CD4-positive, CD25-positive, alpha-beta regulatory T cell (primary cell): ENCODE results near the gene IDH2. TPM values are rescaled to one million over a fixed set of nuclear protein-coding genes. Genes with fewer than 3 reads are reported as not detected.

Source experiments
- ATAC-seq, 2 donors: fragments of 150-1000 bp; cut with Tn5 transposase; one replicate each; pipeline ENCODE4 v1.10.0; 2021; ENCODE audit warnings: low read depth in 2 of 2, moderate number of reproducible peaks in 2 of 2, moderate library complexity in 1 of 2
- DNase-seq, 3 donors: peaks; one replicate each; pipeline versions ENCODE4 v3.0.0 to v3.0.0-alpha.2; 2012 to 2022; ENCODE audit warnings: mixed read lengths in 1 of 3
- H3K27ac ChIP-seq: one replicate; pipeline ENCODE4 v1.7.0; 2013; ENCODE audit warnings: mild to moderate bottlenecking, low read length; ENCODE audit not compliant: insufficient read depth, poor library complexity, severe bottlenecking
- H3K27me3 ChIP-seq: one replicate; pipeline ENCODE4 v1.7.0; 2013; ENCODE audit warnings: low read length; ENCODE audit not compliant: control insufficient read depth, insufficient read depth
- H3K36me3 ChIP-seq: one replicate; pipeline ENCODE4 v1.7.0; 2013; ENCODE audit warnings: mild to moderate bottlenecking, low read length, moderate library complexity; ENCODE audit not compliant: control insufficient read depth, insufficient read depth
- H3K4me1 ChIP-seq: 2 replicates; pipeline ENCODE4 v1.7.0; 2013; ENCODE audit warnings: mild to moderate bottlenecking, low read length; ENCODE audit not compliant: insufficient read depth, control insufficient read depth, poor library complexity, severe bottlenecking
- H3K4me3 ChIP-seq: one replicate; pipeline ENCODE4 v1.7.0; 2013; ENCODE audit warnings: low read depth, mild to moderate bottlenecking, low read length, moderate library complexity
- H3K9me3 ChIP-seq, 2 experiments: 1 replicate in 1 of 2; 2 replicates in 1 of 2; pipeline ENCODE4 v1.7.0; 2013; ENCODE audit warnings: low read length in 2 of 2, mild to moderate bottlenecking in 1 of 2, moderate library complexity in 1 of 2; ENCODE audit not compliant: control insufficient read depth in 2 of 2
- H3K27ac Mint-ChIP-seq, 3 donors: one replicate each; pipeline ENCODE4 v1.8.0; 2020 to 2022; ENCODE audit warnings: mild to moderate bottlenecking in 3 of 3, mixed read lengths in 3 of 3, moderate library complexity in 2 of 3
- H3K27me3 Mint-ChIP-seq: one replicate; pipeline ENCODE4 v1.8.0; 2022; ENCODE audit warnings: mild to moderate bottlenecking, mixed read lengths
- H3K36me3 Mint-ChIP-seq: one replicate; pipeline ENCODE4 v1.8.0; 2020; ENCODE audit warnings: mixed read lengths
- H3K4me1 Mint-ChIP-seq, 4 donors: one replicate each; pipeline ENCODE4 v1.8.0; 2020 to 2022; ENCODE audit warnings: mixed read lengths in 4 of 4, mild to moderate bottlenecking in 1 of 4
- H3K4me3 Mint-ChIP-seq, 4 donors: one replicate each; pipeline ENCODE4 v1.8.0; 2020 to 2022; ENCODE audit warnings: mild to moderate bottlenecking in 4 of 4, mixed read lengths in 4 of 4, moderate library complexity in 3 of 4
- H3K9me3 Mint-ChIP-seq, 7 donors: one replicate each; pipeline ENCODE4 v1.8.0; 2020 to 2022; ENCODE audit warnings: mixed read lengths in 7 of 7, mild to moderate bottlenecking in 3 of 7, moderate library complexity in 2 of 7
- polyA plus RNA-seq, 4 donors: library from polyadenylated mRNA; unstranded; fragments of 300-500 nt; fragmentation: Illumina TruSeq; gene quantifications; one replicate each; pipeline ENCODE4 v1.2.3, GENCODE V29; 2021
- total RNA-seq: library from RNA; stranded (reverse); gene quantifications from one replicate; pipeline ENCODE4 v1.2.3, GENCODE V29; 2022

The IDH2 gene
- total and polyA plus RNA-seq, 5 donors from 2014 or later: 60.8 to 123 (median 91.0) TPM

- Histone ChIP-seq H3K4me1 (no peaks in the 10 kb centered on the region), H3K27ac (no peak overlapping the region), H3K36me3 (no peaks in the 10 kb centered on the region), H3K9me3 (no peaks in the 10 kb centered on the region), H3K4me3 (no peak overlapping the region), H3K27me3 (no peaks in the 10 kb centered on the region)
- no peak for ATAC-seq
- no peak for DNase-seq
- H3K4me3 Mint-ChIP-seq: no peak overlapping the region
- peaks cover 27% of the 10 kb centered on the region for H3K27me3 Mint-ChIP-seq
- no peaks in the 10 kb centered on the region for H3K4me1 Mint-ChIP-seq
- H3K9me3 Mint-ChIP-seq: peaks cover 0 to 1% (median 0%) of the 10 kb centered on the region in 7 donors
- no peaks in the 10 kb centered on the region for H3K36me3 Mint-ChIP-seq
- H3K27ac Mint-ChIP-seq: no peak overlapping the region
These were observed 24.5 kb upstream of the IDH2 start for GRCh38 chr15:90126596-90127435.

GRCh38 chr15:90126022-90126421 is 23.8 kb upstream of the IDH2 start:
- H3K4me1 ChIP-seq: no peaks in the 10 kb centered on the region
- peak overlapping the region in 1 of 3 donors; percentile 72 for H3K27ac Mint-ChIP-seq
- no peaks in the 10 kb centered on the region for H3K4me1 Mint-ChIP-seq
- H3K4me3 ChIP-seq: no peak overlapping the region
- ATAC-seq (no peak), DNase-seq (no peak)
- no peaks in the 10 kb centered on the region for H3K36me3 Mint-ChIP-seq
- H3K27me3 ChIP-seq: no peaks in the 10 kb centered on the region
- no peaks in the 10 kb centered on the region for H3K36me3 ChIP-seq
- H3K9me3 Mint-ChIP-seq: peaks cover 0 to 1% (median 0%) of the 10 kb centered on the region in 7 donors
- peaks cover 27% of the 10 kb centered on the region for H3K27me3 Mint-ChIP-seq
- no peak overlapping the region for H3K27ac ChIP-seq
- H3K9me3 ChIP-seq: no peaks in the 10 kb centered on the region
- H3K4me3 Mint-ChIP-seq: no peak overlapping the region

- no peaks in the 10 kb centered on the region for H3K4me1 Mint-ChIP-seq
- no peak overlapping the region for H3K4me3 ChIP-seq
- H3K27me3 ChIP-seq: no peaks in the 10 kb centered on the region
- no peaks in the 10 kb centered on the region for H3K36me3 Mint-ChIP-seq
- H3K9me3 Mint-ChIP-seq: peaks cover 0 to 1% (median 0%) of the 10 kb centered on the region in 7 donors
- ATAC-seq: no peak
- H3K9me3 ChIP-seq: no peaks in the 10 kb centered on the region
- no peak overlapping the region for H3K27ac ChIP-seq
- no peaks in the 10 kb centered on the region for H3K36me3 ChIP-seq
- H3K4me1 ChIP-seq: no peaks in the 10 kb centered on the region
- no peak overlapping the region for H3K4me3 Mint-ChIP-seq
- H3K27ac Mint-ChIP-seq: no peak overlapping the region
- no peak for DNase-seq
- peaks cover 32% of the 10 kb centered on the region for H3K27me3 Mint-ChIP-seq
These were observed 22.2 kb upstream of the IDH2 start for GRCh38 chr15:90124507-90124906.

- H3K9me3 ChIP-seq: no peaks in the 10 kb centered on the region
- H3K36me3 ChIP-seq: no peaks in the 10 kb centered on the region
- H3K4me1 ChIP-seq: no peaks in the 10 kb centered on the region
- H3K4me1 Mint-ChIP-seq: peaks cover 0 to 3% (median 0%) of the 10 kb centered on the region in 4 donors
- no peaks in the 10 kb centered on the region for H3K36me3 Mint-ChIP-seq
- peaks cover 26% of the 10 kb centered on the region for H3K27me3 Mint-ChIP-seq
- H3K4me3 Mint-ChIP-seq: no peak overlapping the region
- ATAC-seq (no peak), DNase-seq (no peak)
- no peaks in the 10 kb centered on the region for H3K27me3 ChIP-seq
- no peak overlapping the region for H3K4me3 ChIP-seq
- H3K9me3 Mint-ChIP-seq: peaks cover 0 to 5% (median 3%) of the 10 kb centered on the region in 7 donors
- no peak overlapping the region for H3K27ac Mint-ChIP-seq
- H3K27ac ChIP-seq: no peak overlapping the region
These were observed 18.8 kb upstream of the IDH2 start for GRCh38 chr15:90121086-90121485.

GRCh38 chr15:90119367-90119766 is 17.1 kb upstream of the IDH2 start:
- Histone ChIP-seq H3K36me3 (no peaks in the 10 kb centered on the region), H3K4me1 (no peaks in the 10 kb centered on the region), H3K9me3 (peaks cover 4 to 8% of the 10 kb centered on the region in 2 experiments), H3K27ac (no peak overlapping the region), H3K27me3 (no peaks in the 10 kb centered on the region), H3K4me3 (no peak overlapping the region)
- peaks cover 0 to 3% (median 2%) of the 10 kb centered on the region in 4 donors for H3K4me1 Mint-ChIP-seq
- DNase-seq (no peak), ATAC-seq (no peak)
- no peak overlapping the region for H3K27ac Mint-ChIP-seq
- peaks cover 4% of the 10 kb centered on the region for H3K36me3 Mint-ChIP-seq
- H3K9me3 Mint-ChIP-seq: peaks cover 1 to 8% (median 4%) of the 10 kb centered on the region in 7 donors
- H3K27me3 Mint-ChIP-seq: peaks cover 20% of the 10 kb centered on the region
- no peak overlapping the region for H3K4me3 Mint-ChIP-seq

- Histone ChIP-seq H3K27ac (no peak overlapping the region), H3K27me3 (no peaks in the 10 kb centered on the region), H3K4me1 (no peaks in the 10 kb centered on the region), H3K4me3 (no peak overlapping the region), H3K36me3 (no peaks in the 10 kb centered on the region), H3K9me3 (peaks cover 7 to 14% of the 10 kb centered on the region in 2 experiments)
- peaks cover 23% of the 10 kb centered on the region for H3K27me3 Mint-ChIP-seq
- DNase-seq (no peak), ATAC-seq (no peak)
- H3K27ac Mint-ChIP-seq: no peak overlapping the region
- no peak overlapping the region for H3K4me3 Mint-ChIP-seq
- H3K36me3 Mint-ChIP-seq: peaks cover 5% of the 10 kb centered on the region
- H3K4me1 Mint-ChIP-seq: peaks cover 0 to 6% (median 2%) of the 10 kb centered on the region in 4 donors
- peaks cover 3 to 16% (median 5%) of the 10 kb centered on the region in 7 donors for H3K9me3 Mint-ChIP-seq
These were observed 13.5 kb upstream of the IDH2 start for GRCh38 chr15:90115783-90116182.

GRCh38 chr15:90114451-90114901 is 12.2 kb upstream of the IDH2 start:
- no peaks in the 10 kb centered on the region for H3K27me3 ChIP-seq
- H3K9me3 ChIP-seq: peaks cover 7 to 14% of the 10 kb centered on the region in 2 experiments
- H3K4me1 ChIP-seq: no peaks in the 10 kb centered on the region
- Mint-ChIP-seq H3K4me3 (no peak overlapping the region), H3K27ac (peak overlapping the region in 1 of 3 donors; percentile 18), H3K36me3 (peaks cover 5% of the 10 kb centered on the region), H3K4me1 (peaks cover 0 to 6% (median 2%) of the 10 kb centered on the region in 4 donors), H3K9me3 (peaks cover 3 to 16% (median 5%) of the 10 kb centered on the region in 7 donors), H3K27me3 (peaks cover 26% of the 10 kb centered on the region)
- DNase-seq (no peak), ATAC-seq (no peak)
- H3K27ac ChIP-seq: no peak overlapping the region
- H3K4me3 ChIP-seq: no peak overlapping the region
- H3K36me3 ChIP-seq: no peaks in the 10 kb centered on the region
